Lung (tissue), 12 donors: ENCODE measurements around the gene PRKCZ. TPM values are rescaled to one million over a fixed set of nuclear protein-coding genes. Genes with fewer than 3 reads are reported as not detected.
A peak's percentile ranks its signal among the peaks of the same experiment; 100 is the strongest.

Source experiments
- ATAC-seq: fragments of 200-7000 bp; cut with Tn5 transposase; one replicate; pipeline ENCODE4 v1.9.1; 2020; ENCODE audit warnings: moderate number of reproducible peaks; ENCODE audit not compliant: insufficient read depth, low FRiP score
- DNase-seq, 3 donors: peaks; one replicate each; pipeline ENCODE4 v3.0.0-alpha.2; 2013 to 2017
- H3K27ac ChIP-seq, 2 donors: one replicate each; pipeline ENCODE4 v1.5.1; 2013; ENCODE audit warnings: mild to moderate bottlenecking in 2 of 2, moderate library complexity in 2 of 2, control low read depth in 1 of 2, inconsistent platforms in 1 of 2, low read depth in 1 of 2, low read length in 1 of 2
- H3K27me3 ChIP-seq, 3 donors: one replicate each; pipeline ENCODE4 v1.5.1; 2013; ENCODE audit warnings: low read length in 2 of 3; ENCODE audit not compliant: control insufficient read depth in 3 of 3, insufficient read depth in 3 of 3
- H3K36me3 ChIP-seq, 4 donors: one replicate each; pipeline ENCODE4 v1.5.1; 2013; ENCODE audit warnings: low read length in 4 of 4, mild to moderate bottlenecking in 1 of 4, moderate library complexity in 1 of 4; ENCODE audit not compliant: control insufficient read depth in 4 of 4, insufficient read depth in 4 of 4
- H3K4me1 ChIP-seq, 5 donors: one replicate each; pipeline ENCODE4 v1.5.1; 2013; ENCODE audit warnings: low read length in 5 of 5, mild to moderate bottlenecking in 2 of 5, moderate library complexity in 1 of 5; ENCODE audit not compliant: control insufficient read depth in 5 of 5, insufficient read depth in 5 of 5
- H3K4me3 ChIP-seq: one replicate; pipeline ENCODE4 v1.5.1; 2013; ENCODE audit warnings: mild to moderate bottlenecking, control low read depth, moderate library complexity
- H3K9ac ChIP-seq, 2 donors: one replicate each; pipeline ENCODE4 v1.5.1; 2013; ENCODE audit warnings: low read length in 2 of 2, control low read depth in 1 of 2; ENCODE audit not compliant: insufficient read depth in 1 of 2
- H3K9me3 ChIP-seq, 4 donors: one replicate each; pipeline ENCODE4 v1.5.1; 2013; ENCODE audit warnings: low read length in 3 of 4, mild to moderate bottlenecking in 1 of 4, moderate library complexity in 1 of 4; ENCODE audit not compliant: control insufficient read depth in 4 of 4, insufficient read depth in 3 of 4
- CTCF ChIP-seq: IDR thresholded peaks from 2 replicates; pipeline ENCODE4 v1.5.1; 2012; ENCODE audit warnings: mild to moderate bottlenecking; ENCODE audit errors: control extremely low read depth, extremely low read depth
- WGBS, 2 donors: extraction: QIAGEN DNeasy Blood & Tissue Kit; methylation state at CpG; one replicate each; pipeline ENCODE4 v1.1.7; 2013; 5-methylcytosine and 5-hydroxymethylcytosine counted together
- polyA plus RNA-seq, 2 donors: library from polyadenylated mRNA; stranded (reverse); fragments of 200-250 nt; gene quantifications; one replicate each; pipeline ENCODE4 v1.2.1, GENCODE V29; 2013
- total RNA-seq, 2 donors: library from RNA; depleted of rRNA in 1 of 2; stranded (reverse); fragments of >200 nt in 1 of 2; gene quantifications; one replicate each; pipeline ENCODE4 v1.2.1, GENCODE V29; 2014 to 2021
- donor health status: control.
- donor health status: control.
- donor health status: Bipolar disorder and iron deficiency.
- donor health status: healthy.
- donor health status: DM: yes; HTN: yes; CAD: no.

Gene PRKCZ
- total and polyA plus RNA-seq, 4 donors, result 55.2 to 149 (median 117) TPM

- no peaks in the 10 kb centered on the region for H3K27me3 ChIP-seq
- H3K27ac ChIP-seq, result peak overlapping the region in 1 of 2 donors; percentile 65
- no peak overlapping the region for H3K9ac ChIP-seq
- no peak overlapping the region for H3K4me3 ChIP-seq
- no peak for TF ChIP-seq CTCF
- ATAC-seq (peak; percentile 79), DNase-seq (no peak)
- peaks cover 0 to 2% (median 0%) of the 10 kb centered on the region in 5 donors for H3K4me1 ChIP-seq
- no peaks in the 10 kb centered on the region for H3K36me3 ChIP-seq
- WGBS, 2 donors, result 72 to 92% methylated on average over 11 of the region's 11 CpGs
- no peaks in the 10 kb centered on the region for H3K9me3 ChIP-seq
Observed at GRCh38 chr1:2098301-2098698, 48.1 kb downstream of the PRKCZ start.

GRCh38 chr1:2098839-2099785, 48.9 kb downstream of the PRKCZ start:
- no peaks in the 10 kb centered on the region for H3K27me3 ChIP-seq
- no peak overlapping the region for H3K4me3 ChIP-seq
- H3K9ac ChIP-seq, result no peak overlapping the region
- ATAC-seq (no peak), DNase-seq (no peak)
- peak overlapping the region in 1 of 2 donors; percentile 65 for H3K27ac ChIP-seq
- H3K9me3 ChIP-seq, result no peaks in the 10 kb centered on the region
- no peak for TF ChIP-seq CTCF
- no peaks in the 10 kb centered on the region for H3K36me3 ChIP-seq
- 83 to 91% methylated on average over 35 of the region's 35 CpGs for WGBS, 2 donors
- H3K4me1 ChIP-seq, result peaks cover 0 to 5% (median 2%) of the 10 kb centered on the region in 5 donors

GRCh38 chr1:2099886-2100779, 49.9 kb downstream of the PRKCZ start:
- DNase-seq, result no peak

More at GRCh38 chr1:2099886-2100779, 49.9 kb downstream of the PRKCZ start:
- no peak for TF ChIP-seq CTCF
- no peak for ATAC-seq
- no peak overlapping the region for H3K4me3 ChIP-seq
- H3K27me3 ChIP-seq, result no peaks in the 10 kb centered on the region
- H3K9me3 ChIP-seq, result no peaks in the 10 kb centered on the region
- peak overlapping the region in 1 of 2 donors; percentile 65 for H3K27ac ChIP-seq
- no peaks in the 10 kb centered on the region for H3K36me3 ChIP-seq
- peaks cover 0 to 16% (median 8%) of the 10 kb centered on the region in 5 donors for H3K4me1 ChIP-seq
- WGBS, 2 donors, result 88 to 92% methylated on average over 22 of the region's 22 CpGs
- H3K9ac ChIP-seq, result no peak overlapping the region
